CD4-positive, alpha-beta T cell treated with Interleukin-2 at 100 ng/mL for 4 hours (primary cell): ENCODE measurements around the gene KRT10.

Experiments used
- DNase-seq: peaks from one replicate; pipeline ENCODE4 v3.0.0-alpha.2; 2020; ENCODE audit warnings: low spot score

Gene KRT10

GRCh38 chr17:40803617-40804082 is 18.8 kb downstream of the KRT10 start:
- peak; percentile 75 for DNase-seq

GRCh38 chr17:40801157-40801556 is 21.3 kb downstream of the KRT10 start:
- no peak for DNase-seq

- DNase-seq: no peak
These were observed 22.0 kb downstream of the KRT10 start for GRCh38 chr17:40800381-40800780.

- no peak for DNase-seq
These were observed 22.6 kb downstream of the KRT10 start, which contains the start of gene KRT28 for GRCh38 chr17:40799859-40800258. TSS of gene KRT28 (minus strand) at chr17:40799959. CDS start at chr17:40799893, 66 bp downstream.

- no peak for DNase-seq
These were observed 25.6 kb downstream of the KRT10 start for GRCh38 chr17:40796846-40797245.

GRCh38 chr17:40795019-40795667 is 27.3 kb downstream of the KRT10 start:
- DNase-seq: no peak

- no peak for DNase-seq
These were observed 27.9 kb downstream of the KRT10 start for GRCh38 chr17:40794466-40794865.

GRCh38 chr17:40793832-40794231 is 28.6 kb downstream of the KRT10 start:
- DNase-seq: no peak

GRCh38 chr17:40791787-40792436 is 30.5 kb downstream of the KRT10 start:
- no peak for DNase-seq

GRCh38 chr17:40791111-40791510 is 31.3 kb downstream of the KRT10 start:
- DNase-seq: no peak

- no peak for DNase-seq
These were observed 40.0 kb downstream of the KRT10 start, which contains the start of gene KRT27 for GRCh38 chr17:40782450-40782849. TSS of gene KRT27 (minus strand) at chr17:40782550. CDS start at chr17:40782493, 57 bp downstream.

GRCh38 chr17:40779181-40779909 is 43.1 kb downstream of the KRT10 start:
- no peak for DNase-seq

- no peak for DNase-seq
These were observed 44.0 kb downstream of the KRT10 start for GRCh38 chr17:40778461-40778860.

- DNase-seq: no peak
These were observed 44.4 kb downstream of the KRT10 start for GRCh38 chr17:40777971-40778370.

- DNase-seq: no peak
These were observed 45.0 kb downstream of the KRT10 start for GRCh38 chr17:40777459-40777858.

- no peak for DNase-seq
These were observed 46.5 kb downstream of the KRT10 start for GRCh38 chr17:40775945-40776344.

GRCh38 chr17:40772101-40772500 is 50.3 kb downstream of the KRT10 start, which contains the start of gene KRT26:
TSS of gene KRT26 (minus strand) at chr17:40772201. CDS start at chr17:40772113, 88 bp downstream.
- DNase-seq: no peak
